ENCODE data around the gene ZFYVE21. TPM values are rescaled to one million over a fixed set of nuclear protein-coding genes. Genes with fewer than 3 reads are reported as not detected.

Gene ZFYVE21
- total RNA-seq, 4 donors from 2014 or later: 121 to 180 (median 156) TPM

DNA sequence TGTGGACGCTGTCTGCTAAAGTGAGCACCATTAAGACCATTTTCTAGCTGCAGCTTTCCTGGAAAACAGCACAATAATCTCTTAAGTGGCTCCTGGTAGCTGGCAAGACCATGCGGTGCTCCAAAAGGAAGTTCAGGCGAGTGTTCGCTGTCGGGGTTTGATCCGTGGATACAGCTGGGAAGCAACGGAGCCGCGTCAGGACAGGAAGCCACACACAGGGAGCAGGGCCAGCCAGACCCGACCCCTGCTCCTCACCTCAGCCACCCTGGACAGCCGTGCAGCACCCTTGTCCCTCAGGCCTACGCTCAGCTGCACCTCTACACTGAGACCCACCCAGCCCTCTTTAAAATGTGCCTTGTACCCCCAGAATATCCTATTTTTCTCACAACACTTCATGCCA lies 19.4 kb downstream of the ZFYVE21 start:
- no peaks in the 10 kb centered on the region for H3K9me3 ChIP-seq
- TF ChIP-seq POLR2A (IDR thresholded peaks at IDR 0.05; ENCODE audit: low read depth): no peak
- TF ChIP-seq, protein P1, sequence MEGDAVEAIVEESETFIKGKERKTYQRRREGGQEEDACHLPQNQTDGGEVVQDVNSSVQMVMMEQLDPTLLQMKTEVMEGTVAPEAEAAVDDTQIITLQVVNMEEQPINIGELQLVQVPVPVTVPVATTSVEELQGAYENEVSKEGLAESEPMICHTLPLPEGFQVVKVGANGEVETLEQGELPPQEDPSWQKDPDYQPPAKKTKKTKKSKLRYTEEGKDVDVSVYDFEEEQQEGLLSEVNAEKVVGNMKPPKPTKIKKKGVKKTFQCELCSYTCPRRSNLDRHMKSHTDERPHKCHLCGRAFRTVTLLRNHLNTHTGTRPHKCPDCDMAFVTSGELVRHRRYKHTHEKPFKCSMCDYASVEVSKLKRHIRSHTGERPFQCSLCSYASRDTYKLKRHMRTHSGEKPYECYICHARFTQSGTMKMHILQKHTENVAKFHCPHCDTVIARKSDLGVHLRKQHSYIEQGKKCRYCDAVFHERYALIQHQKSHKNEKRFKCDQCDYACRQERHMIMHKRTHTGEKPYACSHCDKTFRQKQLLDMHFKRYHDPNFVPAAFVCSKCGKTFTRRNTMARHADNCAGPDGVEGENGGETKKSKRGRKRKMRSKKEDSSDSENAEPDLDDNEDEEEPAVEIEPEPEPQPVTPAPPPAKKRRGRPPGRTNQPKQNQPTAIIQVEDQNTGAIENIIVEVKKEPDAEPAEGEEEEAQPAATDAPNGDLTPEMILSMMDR (IDR thresholded peaks at IDR 0.05): no peak
- no peak for TF ChIP-seq EP300 (IDR thresholded peaks at IDR 0.05)
- TF ChIP-seq POLR2AphosphoS5 (IDR thresholded peaks at IDR 0.05): no peak
- DNase-seq (ENCODE audit: extremely low spot score): no peak
- WGBS: 50% methylated on average over 11 of the region's 12 CpGs
- H3K4me3 ChIP-seq: no peak overlapping the region
- no peaks in the 10 kb centered on the region for H3K27me3 ChIP-seq
- H3K27ac ChIP-seq (replicated peaks in 1 of 4): peak overlapping the region; percentile 86 to 94 (median 92)
- intact Hi-C loops (cut with DNase I): no loop called here
- peaks cover 25 to 91% (median 64%) of the 10 kb centered on the region in 4 donors for H3K36me3 ChIP-seq
- H3K4me1 ChIP-seq: peaks cover 36 to 97% (median 74%) of the 10 kb centered on the region in 4 donors

DNA sequence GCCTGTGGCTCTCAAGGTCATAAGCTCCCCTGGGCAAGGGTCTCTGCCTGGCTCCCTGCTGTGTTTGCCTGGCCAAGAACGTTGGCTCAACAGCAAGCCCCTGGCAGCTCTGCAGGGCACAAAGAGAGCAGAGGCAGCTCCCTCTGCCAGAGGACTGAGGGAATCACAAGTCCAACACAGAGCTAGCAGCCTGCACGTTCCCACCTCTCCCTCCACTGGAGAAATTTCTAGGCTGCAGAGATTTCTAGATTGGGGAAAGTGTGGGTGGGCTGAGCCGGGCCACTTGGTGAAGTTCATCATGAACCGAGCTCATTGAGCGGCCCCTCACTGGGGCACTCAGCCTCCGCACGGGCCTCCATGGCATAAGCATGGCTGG lies 19.8 kb downstream of the ZFYVE21 start:
- Histone ChIP-seq H3K36me3 (peaks cover 22 to 91% (median 64%) of the 10 kb centered on the region in 4 donors), H3K4me3 (no peak overlapping the region), H3K9me3 (no peaks in the 10 kb centered on the region), H3K4me1 (peaks cover 31 to 93% (median 70%) of the 10 kb centered on the region in 4 donors), H3K27me3 (no peaks in the 10 kb centered on the region), H3K27ac (replicated peaks in 1 of 4) (peak overlapping the region; percentile 86 to 94 (median 92))
- DNase-seq (ENCODE audit: extremely low spot score): no peak
- intact Hi-C loops (cut with DNase I): no loop called here
- TF ChIP-seq, protein P1 (IDR thresholded peaks at IDR 0.05): peak in 2 of 3 experiments; percentile 7 to 36
- TF ChIP-seq POLR2A (IDR thresholded peaks at IDR 0.05; ENCODE audit: low read depth): no peak
- 13% methylated on average over 1 of the region's 7 CpGs for WGBS

DNA sequence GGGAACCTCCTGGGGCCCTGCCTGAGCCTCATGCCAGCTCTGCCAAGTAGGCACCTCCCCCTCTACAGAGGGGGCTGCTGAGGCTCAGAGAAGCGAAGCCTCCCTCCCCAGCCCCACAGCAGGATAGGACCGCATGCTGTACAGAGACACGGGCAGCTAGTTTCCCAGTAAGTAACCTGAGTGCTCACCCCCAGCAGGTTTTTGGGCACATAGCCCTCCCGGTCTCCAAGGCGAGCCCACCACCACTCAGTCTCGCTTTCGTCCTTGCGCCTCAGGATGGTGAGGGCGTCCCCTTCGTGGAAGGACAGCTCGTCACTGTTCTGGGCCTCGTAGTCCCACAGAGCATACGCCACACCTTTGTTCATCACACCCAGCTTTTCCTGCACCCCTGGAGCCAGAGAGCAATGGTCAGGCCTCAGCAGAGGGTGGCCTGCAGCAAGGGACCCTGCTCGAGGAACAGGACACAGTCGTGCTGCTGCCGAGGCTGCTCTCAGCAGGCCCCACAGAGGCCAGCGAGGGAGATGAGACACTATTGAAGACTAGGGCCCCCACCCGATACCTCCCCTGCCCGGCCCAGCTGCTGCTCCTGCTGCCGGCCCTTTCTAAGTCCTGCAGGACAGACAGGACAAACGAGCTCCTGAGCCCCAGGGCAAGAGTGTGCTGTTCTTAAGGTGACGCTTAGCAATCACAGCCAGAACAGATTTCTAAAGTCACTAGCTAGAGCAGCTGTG lies 20.4 kb downstream of the ZFYVE21 start:
- Histone ChIP-seq H3K27me3 (no peaks in the 10 kb centered on the region), H3K9me3 (no peaks in the 10 kb centered on the region), H3K36me3 (peaks cover 22 to 96% (median 63%) of the 10 kb centered on the region in 4 donors), H3K4me1 (peaks cover 26 to 90% (median 65%) of the 10 kb centered on the region in 4 donors), H3K4me3 (no peak overlapping the region), H3K27ac (replicated peaks in 1 of 4) (peak overlapping the region; percentile 86 to 94 (median 92))
- no peak for DNase-seq (ENCODE audit: extremely low spot score)
- intact Hi-C loops (cut with DNase I): no loop called here
- TF ChIP-seq EP300 (IDR thresholded peaks at IDR 0.05) (no peak), POLR2A (IDR thresholded peaks at IDR 0.05; ENCODE audit: low read depth) (no peak), POLR2AphosphoS5 (IDR thresholded peaks at IDR 0.05) (no peak)
- TF ChIP-seq, protein P1 (IDR thresholded peaks at IDR 0.05): no peak
- WGBS: 76% methylated on average over 20 of the region's 22 CpGs

DNA sequence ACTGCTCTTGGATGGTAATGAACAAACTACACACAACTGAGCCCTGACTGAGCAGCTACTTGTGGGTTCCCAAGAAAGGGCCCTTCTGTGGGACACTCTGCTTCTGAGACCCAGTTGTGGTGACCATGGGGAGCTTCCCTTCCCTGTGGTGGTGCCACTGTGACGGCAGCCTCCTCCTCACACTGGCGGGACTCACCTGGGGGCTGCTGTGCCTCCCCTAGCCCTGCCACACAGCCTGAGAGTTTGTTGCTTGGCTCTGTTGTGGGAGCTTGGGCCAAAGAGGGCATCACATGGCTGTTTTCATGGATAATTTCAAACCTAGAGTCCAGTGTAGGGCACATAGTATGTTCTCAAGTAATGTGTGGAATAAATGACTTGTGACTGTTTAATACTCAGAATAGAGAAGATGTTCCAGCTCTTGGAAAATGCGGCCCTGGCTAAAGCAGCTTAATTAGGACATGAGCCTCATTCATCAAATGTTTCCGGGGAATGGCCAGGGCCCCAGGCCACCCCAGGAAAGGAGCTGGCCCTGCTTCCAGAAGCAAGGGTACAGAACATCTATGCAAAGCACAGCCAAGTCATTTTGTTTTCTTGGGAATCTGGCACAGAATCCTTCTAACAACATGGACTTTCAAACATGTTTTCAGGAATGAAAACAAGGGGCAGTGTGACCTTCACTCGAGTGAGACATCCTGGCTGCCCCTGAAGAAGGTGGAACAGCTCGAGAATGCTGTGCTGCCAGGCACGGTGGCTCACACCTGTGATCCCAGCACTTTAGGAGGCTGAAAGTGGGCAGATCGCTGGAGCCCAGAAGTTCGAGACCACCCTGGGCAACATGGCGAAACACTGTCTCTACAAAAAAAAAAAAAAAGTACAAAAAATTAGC lies 21.2 kb downstream of the ZFYVE21 start:
- H3K4me3 ChIP-seq: peak overlapping the region in 1 of 4 donors; percentile 4
- no peaks in the 10 kb centered on the region for H3K27me3 ChIP-seq
- H3K36me3 ChIP-seq: peaks cover 22 to 100% (median 62%) of the 10 kb centered on the region in 4 donors
- TF ChIP-seq EP300 (IDR thresholded peaks at IDR 0.05) (peak; percentile 36), POLR2A (IDR thresholded peaks at IDR 0.05; ENCODE audit: low read depth) (no peak), POLR2AphosphoS5 (IDR thresholded peaks at IDR 0.05) (peak; percentile 75 to 93)
- TF ChIP-seq, protein P1 (IDR thresholded peaks at IDR 0.05): no peak
- WGBS: 64% methylated on average over 10 of the region's 10 CpGs
- H3K9me3 ChIP-seq: no peaks in the 10 kb centered on the region
- peak overlapping the region; percentile 86 to 94 (median 92) for H3K27ac ChIP-seq (replicated peaks in 1 of 4)
- H3K4me1 ChIP-seq: peaks cover 25 to 90% (median 63%) of the 10 kb centered on the region in 4 donors
- intact Hi-C loops (cut with DNase I): no loop called here
- no peak for DNase-seq (ENCODE audit: extremely low spot score)
